ENCODE results near the gene ATP9A. TPM values are rescaled to one million over a fixed set of nuclear protein-coding genes. Genes with fewer than 3 reads are reported as not detected.

The ATP9A gene
- total and polyA plus RNA-seq, 10 of the 15 experiments (the other 5 are each of a cell fraction or from before 2014, with no cell fraction given) = 0.03 to 0.81 (median 0.14) TPM

DNA sequence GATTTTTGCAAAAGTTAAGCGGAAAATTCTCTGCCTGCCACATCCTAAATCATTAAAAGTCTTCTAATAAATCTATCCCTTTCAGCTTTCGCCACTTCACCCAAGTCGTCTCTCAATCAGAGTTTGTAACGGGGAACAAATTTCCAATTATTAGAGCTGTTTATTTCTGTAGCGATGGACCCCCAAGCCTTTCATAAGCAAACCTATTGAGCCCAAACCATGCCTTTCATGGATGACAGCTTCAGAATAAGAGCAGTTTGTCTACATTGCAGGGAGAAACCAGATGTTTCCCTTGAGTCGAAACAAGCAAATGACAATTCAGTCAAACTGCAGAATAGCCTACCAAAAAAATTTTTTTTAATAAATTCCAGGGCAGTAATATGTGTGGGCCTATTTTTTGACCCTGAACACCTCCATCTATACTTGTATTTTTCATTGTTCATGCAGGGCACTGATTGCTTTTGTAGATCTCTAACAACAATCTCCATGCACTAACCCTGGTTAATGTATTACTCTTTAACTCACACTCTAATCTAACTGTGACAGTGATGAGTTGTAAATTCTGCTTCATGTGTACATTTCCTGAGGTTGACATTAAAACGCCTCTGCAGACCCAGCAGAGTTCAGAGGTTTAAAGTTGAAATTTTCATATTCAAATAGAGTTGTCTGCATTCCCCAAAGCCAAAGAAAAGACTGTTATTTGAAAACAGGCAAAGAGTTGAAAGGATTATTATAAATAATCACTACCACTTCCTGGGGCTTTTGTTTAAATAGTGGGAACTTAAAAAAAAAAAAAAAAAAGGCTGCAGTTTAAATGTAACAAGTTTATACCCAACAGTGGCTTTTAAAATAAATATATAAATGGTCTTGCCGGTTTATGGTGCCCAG, 64.5 kb downstream of the ATP9A start (continued):
- TF ChIP-seq CUX1 (IDR thresholded peaks at IDR 0.05; ENCODE audit: insufficient replicate concordance, low read depth, low read length) (no peak), JUND (IDR thresholded peaks at IDR 0.05; ENCODE audit: low read depth, low read length) (no peak), REST (IDR thresholded peaks at IDR 0.05; ENCODE audit: low read depth, low read length) (no peak), ZNF622 (IDR thresholded peaks at IDR 0.05) (no peak), NRF1 (conservative IDR thresholded peaks at IDR 0.05; ENCODE audit: low read depth, low read length) (no peak)
- TF ChIP-seq, protein P1, sequence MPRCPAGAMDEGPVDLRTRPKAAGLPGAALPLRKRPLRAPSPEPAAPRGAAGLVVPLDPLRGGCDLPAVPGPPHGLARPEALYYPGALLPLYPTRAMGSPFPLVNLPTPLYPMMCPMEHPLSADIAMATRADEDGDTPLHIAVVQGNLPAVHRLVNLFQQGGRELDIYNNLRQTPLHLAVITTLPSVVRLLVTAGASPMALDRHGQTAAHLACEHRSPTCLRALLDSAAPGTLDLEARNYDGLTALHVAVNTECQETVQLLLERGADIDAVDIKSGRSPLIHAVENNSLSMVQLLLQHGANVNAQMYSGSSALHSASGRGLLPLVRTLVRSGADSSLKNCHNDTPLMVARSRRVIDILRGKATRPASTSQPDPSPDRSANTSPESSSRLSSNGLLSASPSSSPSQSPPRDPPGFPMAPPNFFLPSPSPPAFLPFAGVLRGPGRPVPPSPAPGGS (IDR thresholded peaks at IDR 0.05; ENCODE audit: borderline replicate concordance, insufficient read depth, low read depth, low read length, poor library complexity, severe bottlenecking) = no peak

Measured in GM12878 (cell line).